ENCODE results near the gene TFDP1.

Gene TFDP1

GRCh38 chr13:113601166-113602070 is 16.9 kb downstream of the TFDP1 start:
- DNase-seq, result no peak

- no peak for DNase-seq
Observed at GRCh38 chr13:113602291-113602988, 17.9 kb downstream of the TFDP1 start.

- no peak for DNase-seq
Observed at GRCh38 chr13:113603116-113603710, 18.7 kb downstream of the TFDP1 start.

- no peak for DNase-seq
Observed at GRCh38 chr13:113604186-113604585, 19.6 kb downstream of the TFDP1 start.

- no peak for DNase-seq
Observed at GRCh38 chr13:113605461-113605860, 20.9 kb downstream of the TFDP1 start.

- no peak for DNase-seq
Observed at GRCh38 chr13:113605866-113606438, 21.4 kb downstream of the TFDP1 start.

- no peak for DNase-seq
Observed at GRCh38 chr13:113607056-113607888, 22.7 kb downstream of the TFDP1 start.

- no peak for DNase-seq
Observed at GRCh38 chr13:113607889-113608635, 23.5 kb downstream of the TFDP1 start.

- no peak for DNase-seq
Observed at GRCh38 chr13:113608967-113609533, 24.5 kb downstream of the TFDP1 start.

GRCh38 chr13:113609616-113610015 is 25.1 kb downstream of the TFDP1 start:
- DNase-seq, result no peak

GRCh38 chr13:113610266-113610665 is 25.7 kb downstream of the TFDP1 start:
- no peak for DNase-seq

- DNase-seq, result no peak
Observed at GRCh38 chr13:113611996-113612395, 27.4 kb downstream of the TFDP1 start.

- DNase-seq, result no peak
Observed at GRCh38 chr13:113612607-113613006, 28.1 kb downstream of the TFDP1 start.

- no peak for DNase-seq
Observed at GRCh38 chr13:113613789-113614379, 29.3 kb downstream of the TFDP1 start.

- no peak for DNase-seq
Observed at GRCh38 chr13:113616281-113616906, 31.8 kb downstream of the TFDP1 start.

GRCh38 chr13:113616991-113617749 is 32.6 kb downstream of the TFDP1 start:
- peak; percentile 19 for DNase-seq

GRCh38 chr13:113617961-113618360 is 33.4 kb downstream of the TFDP1 start:
- DNase-seq, result no peak

- no peak for DNase-seq
Observed at GRCh38 chr13:113618455-113618854, 33.9 kb downstream of the TFDP1 start.

- DNase-seq, result no peak
Observed at GRCh38 chr13:113620036-113620796, 35.7 kb downstream of the TFDP1 start.
